ENCODE measurements around the gene ANKRD60. TPM values are rescaled to one million over a fixed set of nuclear protein-coding genes. Genes with fewer than 3 reads are reported as not detected.

ANKRD60 gene
- total RNA-seq, 4 donors from 2014 or later: not detected

- TF ChIP-seq EP300 (IDR thresholded peaks at IDR 0.05; ENCODE audit: low read depth): no peak
- Histone ChIP-seq H3K4me3 (no peak overlapping the region), H3K36me3 (peaks cover 0 to 44% (median 8%) of the 10 kb centered on the region in 4 donors), H3K4me1 (no peaks in the 10 kb centered on the region), H3K9me3 (no peaks in the 10 kb centered on the region), H3K27ac (no peak overlapping the region), H3K27me3 (no peaks in the 10 kb centered on the region)
- no peak for DNase-seq
- intact Hi-C loops (cut with DNase I; ENCODE audit: low total_unique reads) (no loop called here), in situ Hi-C loops (cut with MboI; ENCODE audit: low pct_ligation_motif_present in 1 of 4, low pct_unique_long_range_greater_than_20kb in 1 of 4, low sequenced_read_pairs in 3 of 4) (loop anchor here in 3 of 4 donors (10.0 to 25.0 kb wide), 5 partner anchors 199 to 1216 kb away; partner anchors contain the start of genes STX16 (in 2 of the 3), GNAS (in 1 of the 3) and GNAS-AS1 (in 1 of the 3))
- 96% methylated on average over 8 of the region's 8 CpGs; no CpG with 5 or more reads in 1 of the 2 donors for WGBS, 2 donors (ENCODE audit: low coverage in 1 of 2)
Observed at GRCh38 chr20:58245931-58246330, 17.5 kb upstream of the ANKRD60 start.

GRCh38 chr20:58245181-58245891 lies 16.9 kb upstream of the ANKRD60 start:
- Histone ChIP-seq H3K4me1 (no peaks in the 10 kb centered on the region), H3K27me3 (no peaks in the 10 kb centered on the region), H3K4me3 (no peak overlapping the region), H3K27ac (no peak overlapping the region), H3K9me3 (no peaks in the 10 kb centered on the region), H3K36me3 (peaks cover 0 to 39% (median 8%) of the 10 kb centered on the region in 4 donors)
- in situ Hi-C loops (cut with MboI; ENCODE audit: low pct_ligation_motif_present in 1 of 4, low pct_unique_long_range_greater_than_20kb in 1 of 4, low sequenced_read_pairs in 3 of 4) (loop anchor here in 3 of 4 donors (10.0 to 25.0 kb wide), 5 partner anchors 199 to 1217 kb away; partner anchors contain the start of genes STX16 (in 2 of the 3), GNAS (in 1 of the 3) and GNAS-AS1 (in 1 of the 3)), intact Hi-C loops (cut with DNase I; ENCODE audit: low total_unique reads) (no loop called here)
- DNase-seq: no peak
- no peak for TF ChIP-seq EP300 (IDR thresholded peaks at IDR 0.05; ENCODE audit: low read depth)
- WGBS, 2 donors (ENCODE audit: low coverage in 1 of 2): 90 to 96% methylated on average over 7 to 10 of the region's 10 CpGs

- no peak for TF ChIP-seq EP300 (IDR thresholded peaks at IDR 0.05; ENCODE audit: low read depth)
- TF ChIP-seq CTCF (IDR thresholded peaks at IDR 0.05): no peak
- no peak for TF ChIP-seq POLR2AphosphoS5 (IDR thresholded peaks at IDR 0.05)
- TF ChIP-seq POLR2A (IDR thresholded peaks at IDR 0.05): no peak
- Histone ChIP-seq H3K4me1 (no peaks in the 10 kb centered on the region), H3K4me3 (no peak overlapping the region), H3K27me3 (no peaks in the 10 kb centered on the region), H3K27ac (no peak overlapping the region), H3K36me3 (peaks cover 0 to 36% (median 8%) of the 10 kb centered on the region in 4 donors), H3K9me3 (no peaks in the 10 kb centered on the region)
- 83 to 90% methylated on average over 1 to 7 of the region's 7 CpGs for WGBS, 2 donors (ENCODE audit: low coverage in 1 of 2)
- intact Hi-C loops (cut with DNase I; ENCODE audit: low total_unique reads): no loop called here
- in situ Hi-C loops (cut with MboI; ENCODE audit: low pct_ligation_motif_present in 1 of 4, low pct_unique_long_range_greater_than_20kb in 1 of 4, low sequenced_read_pairs in 3 of 4): loop anchor here in 3 of 4 donors (10.0 to 25.0 kb wide), 5 partner anchors 200 to 1218 kb away; partner anchors contain the start of genes STX16 (in 2 of the 3), GNAS (in 1 of the 3) and GNAS-AS1 (in 1 of the 3)
- no peak for DNase-seq
Observed at GRCh38 chr20:58244517-58245030, 16.1 kb upstream of the ANKRD60 start.

GRCh38 chr20:58243653-58244410 lies 15.4 kb upstream of the ANKRD60 start:
- TF ChIP-seq EP300 (IDR thresholded peaks at IDR 0.05; ENCODE audit: low read depth) (no peak), POLR2A (IDR thresholded peaks at IDR 0.05) (no peak), CTCF (IDR thresholded peaks at IDR 0.05) (no peak), POLR2AphosphoS5 (IDR thresholded peaks at IDR 0.05) (no peak)
- in situ Hi-C loops (cut with MboI; ENCODE audit: low pct_ligation_motif_present in 1 of 4, low pct_unique_long_range_greater_than_20kb in 1 of 4, low sequenced_read_pairs in 3 of 4): loop anchor here in 3 of 4 donors (10.0 to 25.0 kb wide), 5 partner anchors 201 to 1218 kb away; partner anchors contain the start of genes STX16 (in 2 of the 3), GNAS (in 1 of the 3) and GNAS-AS1 (in 1 of the 3)

More at GRCh38 chr20:58243653-58244410, 15.4 kb upstream of the ANKRD60 start:
- Histone ChIP-seq H3K36me3 (peaks cover 0 to 39% (median 8%) of the 10 kb centered on the region in 4 donors), H3K4me3 (no peak overlapping the region), H3K27ac (no peak overlapping the region), H3K9me3 (no peaks in the 10 kb centered on the region), H3K27me3 (no peaks in the 10 kb centered on the region), H3K4me1 (no peaks in the 10 kb centered on the region)
- intact Hi-C loops (cut with DNase I; ENCODE audit: low total_unique reads): no loop called here
- WGBS, 2 donors (ENCODE audit: low coverage in 1 of 2): 89% methylated on average over 8 to 9 of the region's 9 CpGs
- no peak for DNase-seq

All from transverse colon (tissue), 4 donors.